HepG2 (cell line): Measurements from ENCODE around the gene NDUFB3. TPM values are rescaled to one million over a fixed set of nuclear protein-coding genes. Genes with fewer than 3 reads are reported as not detected.

Experiments used
- AKAP8 ChIP-seq: sonication (generic); formaldehyde crosslinking; IDR thresholded peaks from 2 replicates; pipeline ENCODE4 v1.5.1; 2020; ENCODE audit warnings: mild to moderate bottlenecking, missing genetic modification reagents
- ARHGAP35 ChIP-seq: sonication (generic); formaldehyde crosslinking; IDR thresholded peaks from 2 replicates; pipeline ENCODE4 v1.9.0; 2022; ENCODE audit warnings: mild to moderate bottlenecking, inconsistent platforms, moderate library complexity, missing genetic modification reagents, borderline replicate concordance
- CEBPZ ChIP-seq: IDR thresholded peaks from 2 replicates; pipeline ENCODE4 v1.6.1; 2012; ENCODE audit warnings: low read length, improper control_type of control experiment
- CREB3 ChIP-seq: sonication (generic); formaldehyde crosslinking; IDR thresholded peaks from 2 replicates; pipeline ENCODE4 v1.5.0; 2020; ENCODE audit warnings: missing genetic modification reagents
- FOXA3 ChIP-seq: IDR thresholded peaks from 2 replicates; pipeline ENCODE4 v1.6.1; 2016; ENCODE audit warnings: missing genetic modification reagents, missing compliant biosample characterization
- MAFG ChIP-seq: sonication (generic); formaldehyde crosslinking; IDR thresholded peaks from 2 replicates; pipeline ENCODE4 v1.5.1; 2020; ENCODE audit warnings: mild to moderate bottlenecking, missing genetic modification reagents
- MED8 ChIP-seq: sonication (generic); formaldehyde crosslinking; IDR thresholded peaks from 2 replicates; pipeline ENCODE4 v1.8.1; 2023; ENCODE audit warnings: mild to moderate bottlenecking, missing genetic modification reagents; ENCODE audit not compliant: insufficient replicate concordance
- NFIC ChIP-seq: IDR thresholded peaks from 2 replicates; pipeline ENCODE4 v1.6.1; 2012; ENCODE audit warnings: mild to moderate bottlenecking, low read length, inconsistent platforms
- PRDM10 ChIP-seq: sonication (generic); formaldehyde crosslinking; IDR thresholded peaks from 2 replicates; pipeline ENCODE4 v1.4.0; 2020; ENCODE audit warnings: low read depth, missing genetic modification reagents
- REPIN1 ChIP-seq: sonication (generic); formaldehyde crosslinking; IDR thresholded peaks from 2 replicates; pipeline ENCODE4 v1.8.0; 2022; ENCODE audit warnings: missing genetic modification reagents, low read depth, mild to moderate bottlenecking, borderline replicate concordance
- REXO4 ChIP-seq: sonication (generic); formaldehyde crosslinking; IDR thresholded peaks from 2 replicates; pipeline ENCODE4 v1.8.0; 2022; ENCODE audit warnings: missing genetic modification reagents, mild to moderate bottlenecking, borderline replicate concordance
- SNAI1 ChIP-seq: sonication (generic); formaldehyde crosslinking; IDR thresholded peaks from 2 replicates; pipeline ENCODE4 v1.5.0; 2020; ENCODE audit warnings: mild to moderate bottlenecking, missing genetic modification reagents, borderline replicate concordance
- TBL1XR1 ChIP-seq: fragments of 150-350 bp; IDR thresholded peaks from 2 replicates; pipeline ENCODE4 v1.6.1; 2014; ENCODE audit warnings: borderline replicate concordance, low read length; ENCODE audit not compliant: partially characterized antibody
- ZMAT5 ChIP-seq: sonication (generic); formaldehyde crosslinking; IDR thresholded peaks from 2 replicates; pipeline ENCODE4 v1.5.0; 2020; ENCODE audit warnings: mild to moderate bottlenecking, low read depth, missing genetic modification reagents, borderline replicate concordance
- ZNF230 ChIP-seq: sonication (generic); formaldehyde crosslinking; IDR thresholded peaks from 2 replicates; pipeline ENCODE4 v1.4.0; 2020; ENCODE audit warnings: mild to moderate bottlenecking, missing genetic modification reagents
- ZNF451 ChIP-seq: sonication (generic); formaldehyde crosslinking; IDR thresholded peaks from 2 replicates; pipeline ENCODE4 v1.5.0; 2020; ENCODE audit warnings: mild to moderate bottlenecking, missing genetic modification reagents
- ZNF484 ChIP-seq: sonication (generic); formaldehyde crosslinking; IDR thresholded peaks from 2 replicates; pipeline ENCODE4 v1.5.1; 2020; ENCODE audit warnings: mild to moderate bottlenecking, low read depth, missing genetic modification reagents, borderline replicate concordance
- ZNF569 ChIP-seq: sonication (generic); formaldehyde crosslinking; IDR thresholded peaks from 2 replicates; pipeline ENCODE4 v1.5.0; 2020; ENCODE audit warnings: mild to moderate bottlenecking, missing genetic modification reagents, moderate library complexity, borderline replicate concordance
- ZNF678 ChIP-seq: sonication (generic); formaldehyde crosslinking; IDR thresholded peaks from 2 replicates; pipeline ENCODE4 v1.4.0; 2020; ENCODE audit warnings: mild to moderate bottlenecking, missing genetic modification reagents
- ZSCAN21 ChIP-seq: sonication (generic); formaldehyde crosslinking; IDR thresholded peaks from 2 replicates; pipeline ENCODE4 v1.8.0; 2022; ENCODE audit warnings: mild to moderate bottlenecking, missing genetic modification reagents, moderate library complexity, borderline replicate concordance
- polyA plus RNA-seq, 8 experiments: library from polyadenylated mRNA; depleted of rRNA in 3 of 8; stranded (reverse) in 7 of 8; unstranded in 1 of 8; fragments of >200 nt; fragmentation: Illumina TruSeq in 4 of 8; extraction: Trizol in 4 of 8; gene quantifications; 2 replicates each; pipeline versions ENCODE4 v1.2.1 to v1.2.3, GENCODE V29; 2011 to 2016; ENCODE audit warnings: low read depth in 4 of 8, missing spikeins in 1 of 8, mixed read lengths in 1 of 8; ENCODE audit not compliant: insufficient read depth in 1 of 8
- total RNA-seq, 5 experiments: library from RNA; depleted of rRNA; stranded (reverse); fragments of >200 nt; fragmentation: Illumina TruSeq; extraction: Trizol; gene quantifications; 2 replicates each; pipeline ENCODE4 v1.2.3, GENCODE V29; 2016; ENCODE audit warnings: low read depth in 1 of 5

The NDUFB3 gene
- total and polyA plus RNA-seq, 2 of the 13 experiments (the other 11 are each of a cell fraction or from before 2014, with no cell fraction given): 50.7 to 159 TPM

GRCh38 chr2:201071479-201072200 lies at the start of gene NDUFB3, which contains the start of gene HYCC2 (continued):
- TF ChIP-seq TBL1XR1 (peak; percentile 10), ZSCAN21 (peak; percentile 41), ARHGAP35 (CRISPR knock-in tag) (peak; percentile 78; the same call in 1 of the 2 replicates), REPIN1 (CRISPR knock-in tag) (peak; percentile 95), PRDM10 (CRISPR knock-in tag) (0 out of 2 replicates have a peak, but pooled peaks have one; percentile 47), MED8 (CRISPR knock-in tag) (peak; percentile 78), ZNF569 (CRISPR knock-in tag) (peak; percentile 83; the same call in 1 of the 2 replicates), SNAI1 (CRISPR knock-in tag) (peak; percentile 28; the same call in 1 of the 2 replicates), NFIC (peak; percentile 87), ZNF678 (CRISPR knock-in tag) (no peak), CREB3 (CRISPR knock-in tag) (0 out of 2 replicates have a peak, but pooled peaks have one; percentile 42), MAFG (CRISPR knock-in tag) (no peak), ZNF230 (CRISPR knock-in tag) (peak; percentile 96), REXO4 (no peak), FOXA3 (peak; percentile 47), ZNF451 (peak; percentile 50; the same call in 1 of the 2 replicates), ZMAT5 (CRISPR knock-in tag) (no peak), AKAP8 (CRISPR knock-in tag) (no peak), CEBPZ (no peak), ZNF484 (CRISPR knock-in tag) (no peak)
